HUES48 (cell line): ENCODE measurements around the gene GASK1A.

Experiments
- H3K27ac ChIP-seq: one replicate; pipeline ENCODE4 v1.7.0; 2013; ENCODE audit warnings: low read depth, low read length, inconsistent platforms
- H3K27me3 ChIP-seq: 2 replicates; pipeline ENCODE4 v1.6.1; 2013; ENCODE audit warnings: mild to moderate bottlenecking, low read length; ENCODE audit not compliant: control insufficient read depth, insufficient read depth
- H3K36me3 ChIP-seq: 2 replicates; pipeline ENCODE4 v1.6.1; 2013; ENCODE audit warnings: low read length; ENCODE audit not compliant: control insufficient read depth, insufficient read depth
- H3K4me1 ChIP-seq: 2 replicates; pipeline ENCODE4 v1.6.1; 2013; ENCODE audit warnings: mild to moderate bottlenecking, low read length; ENCODE audit not compliant: control insufficient read depth, insufficient read depth
- H3K4me3 ChIP-seq: 2 replicates; pipeline ENCODE4 v1.5.1; 2013; ENCODE audit warnings: mild to moderate bottlenecking, low read depth, low read length
- H3K9ac ChIP-seq: 2 replicates; pipeline ENCODE4 v1.6.1; 2013; ENCODE audit warnings: mild to moderate bottlenecking, low read depth, low read length, moderate library complexity
- H3K9me3 ChIP-seq: 2 replicates; pipeline ENCODE4 v1.6.1; 2013; ENCODE audit warnings: low read length; ENCODE audit not compliant: control insufficient read depth, insufficient read depth

Gene GASK1A

DNA sequence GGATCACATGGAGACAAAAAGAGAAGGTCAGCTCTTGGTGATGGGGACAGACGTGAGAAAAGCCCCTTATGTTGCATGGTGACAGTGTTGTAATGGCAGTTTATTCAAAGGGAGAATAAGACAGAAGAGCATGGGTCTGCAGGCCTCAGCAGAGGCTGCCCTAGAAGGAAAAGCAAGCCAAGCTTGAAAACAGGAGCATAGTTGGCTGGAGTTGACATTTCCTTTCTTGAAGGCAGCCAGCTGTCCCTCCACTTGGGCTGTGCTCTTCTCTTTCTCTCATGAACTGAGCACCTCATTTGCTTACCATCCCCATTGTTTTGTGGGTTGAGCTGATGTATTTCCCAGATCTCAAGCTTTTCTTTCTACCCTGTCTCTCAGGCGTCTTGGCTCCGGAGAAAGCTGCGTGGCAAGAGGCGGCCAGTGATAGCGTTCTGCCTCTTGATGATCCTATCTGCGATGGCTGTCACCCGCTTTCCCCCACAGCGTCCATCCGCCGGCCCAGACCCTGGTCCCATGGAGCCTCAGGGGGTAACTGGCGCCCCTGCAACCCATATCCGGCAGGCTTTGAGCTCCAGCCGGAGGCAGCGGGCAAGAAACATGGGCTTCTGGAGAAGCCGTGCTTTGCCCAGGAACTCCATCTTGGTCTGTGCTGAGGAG, 52.9 kb downstream of the GASK1A start:
- H3K36me3 ChIP-seq = no peaks in the 10 kb centered on the region
- no peaks in the 10 kb centered on the region for H3K9me3 ChIP-seq
- H3K9ac ChIP-seq = no peak overlapping the region
- no peak overlapping the region for H3K4me3 ChIP-seq
- no peak overlapping the region for H3K27ac ChIP-seq
- H3K27me3 ChIP-seq = no peaks in the 10 kb centered on the region
- H3K4me1 ChIP-seq = no peaks in the 10 kb centered on the region

DNA sequence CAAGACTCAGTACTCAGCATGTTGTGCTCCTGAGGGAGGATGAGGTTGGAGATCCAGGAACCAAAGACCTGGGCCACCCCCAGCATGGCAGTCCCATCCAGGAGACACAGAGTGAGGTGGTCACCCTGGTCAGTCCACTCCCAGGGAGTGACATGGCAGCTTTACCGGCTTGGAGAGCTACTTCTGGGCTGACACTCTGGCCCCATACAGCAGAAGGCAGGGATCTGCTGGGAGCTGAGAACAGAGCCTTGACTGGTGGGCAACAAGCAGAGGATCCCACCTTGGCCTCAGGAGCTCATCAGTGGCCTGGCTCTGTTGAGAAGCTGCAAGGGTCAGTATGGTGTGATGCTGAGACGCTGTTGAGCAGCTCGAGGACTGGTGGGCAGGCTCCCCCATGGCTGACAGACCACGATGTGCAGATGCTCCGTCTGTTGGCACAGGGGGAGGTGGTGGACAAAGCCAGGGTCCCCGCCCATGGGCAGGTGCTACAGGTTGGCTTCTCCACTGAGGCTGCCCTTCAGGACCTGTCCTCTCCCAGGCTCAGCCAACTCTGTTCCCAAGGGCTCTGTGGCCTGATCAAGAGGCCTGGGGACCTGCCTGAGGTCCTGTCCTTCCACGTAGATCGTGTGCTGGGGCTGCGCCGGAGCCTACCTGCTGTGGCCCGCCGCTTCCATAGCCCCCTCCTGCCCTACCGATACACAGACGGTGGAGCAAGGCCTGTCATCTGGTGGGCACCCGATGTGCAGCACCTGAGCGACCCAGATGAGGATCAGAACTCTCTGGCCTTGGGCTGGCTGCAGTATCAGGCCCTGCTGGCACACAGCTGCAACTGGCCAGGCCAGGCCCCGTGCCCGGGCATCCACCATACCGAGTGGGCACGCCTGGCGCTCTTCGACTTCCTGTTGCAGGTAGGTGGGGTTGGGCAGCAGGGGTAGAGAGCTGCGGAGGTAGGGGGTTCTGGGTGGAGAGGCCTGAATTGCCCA, 53.8 kb downstream of the GASK1A start:
- H3K9me3 ChIP-seq = no peaks in the 10 kb centered on the region
- no peaks in the 10 kb centered on the region for H3K36me3 ChIP-seq
- no peak overlapping the region for H3K4me3 ChIP-seq
- no peak overlapping the region for H3K27ac ChIP-seq
- no peaks in the 10 kb centered on the region for H3K27me3 ChIP-seq
- H3K9ac ChIP-seq = no peak overlapping the region
- H3K4me1 ChIP-seq = no peaks in the 10 kb centered on the region

DNA sequence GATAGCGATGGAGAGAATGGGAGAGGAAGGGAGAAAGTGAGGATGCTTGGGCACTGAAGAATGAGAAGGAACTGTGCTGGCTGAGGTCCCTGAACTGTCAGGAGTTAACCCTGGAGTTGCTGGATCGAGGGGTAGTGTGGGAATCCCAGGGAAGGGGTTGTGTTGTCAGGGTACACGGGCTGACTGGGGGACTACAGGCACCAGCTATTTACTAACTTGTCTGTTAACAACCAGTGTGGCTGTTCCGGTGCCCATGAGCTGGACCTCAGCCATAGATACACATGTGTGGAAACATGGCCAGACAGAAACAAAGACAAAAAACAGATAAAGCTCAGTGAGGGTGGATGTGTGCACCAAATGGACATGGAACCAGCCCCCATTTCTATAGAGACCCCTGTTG, 55.1 kb downstream of the GASK1A start:
- no peak overlapping the region for H3K4me3 ChIP-seq
- H3K9me3 ChIP-seq = no peaks in the 10 kb centered on the region
- no peaks in the 10 kb centered on the region for H3K36me3 ChIP-seq
- H3K27me3 ChIP-seq = no peaks in the 10 kb centered on the region
- H3K4me1 ChIP-seq = no peaks in the 10 kb centered on the region
- H3K9ac ChIP-seq = no peak overlapping the region
- H3K27ac ChIP-seq = no peak overlapping the region

DNA sequence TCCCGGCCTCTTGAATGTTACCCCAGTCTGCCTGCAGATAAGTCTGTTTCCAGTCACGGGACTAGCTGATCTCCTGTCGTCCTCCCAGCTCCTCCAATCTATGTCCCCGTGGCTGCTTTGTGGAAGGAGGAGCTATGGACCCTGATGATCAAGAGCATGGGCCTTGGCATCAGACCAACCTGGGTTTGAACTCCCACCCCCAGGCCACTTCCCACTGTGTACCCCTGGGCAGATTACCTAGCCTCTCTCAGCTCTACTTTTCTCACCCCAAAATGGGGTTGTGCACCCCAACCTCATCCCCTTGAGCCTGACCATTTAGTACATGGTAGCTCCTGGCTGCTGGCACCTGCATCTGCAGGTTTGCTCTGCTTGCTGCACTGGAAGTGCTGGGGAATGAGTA, 55.8 kb downstream of the GASK1A start:
- Histone ChIP-seq H3K4me1 (no peaks in the 10 kb centered on the region), H3K9me3 (no peaks in the 10 kb centered on the region), H3K27me3 (no peaks in the 10 kb centered on the region), H3K4me3 (no peak overlapping the region), H3K36me3 (no peaks in the 10 kb centered on the region), H3K9ac (no peak overlapping the region), H3K27ac (no peak overlapping the region)

DNA sequence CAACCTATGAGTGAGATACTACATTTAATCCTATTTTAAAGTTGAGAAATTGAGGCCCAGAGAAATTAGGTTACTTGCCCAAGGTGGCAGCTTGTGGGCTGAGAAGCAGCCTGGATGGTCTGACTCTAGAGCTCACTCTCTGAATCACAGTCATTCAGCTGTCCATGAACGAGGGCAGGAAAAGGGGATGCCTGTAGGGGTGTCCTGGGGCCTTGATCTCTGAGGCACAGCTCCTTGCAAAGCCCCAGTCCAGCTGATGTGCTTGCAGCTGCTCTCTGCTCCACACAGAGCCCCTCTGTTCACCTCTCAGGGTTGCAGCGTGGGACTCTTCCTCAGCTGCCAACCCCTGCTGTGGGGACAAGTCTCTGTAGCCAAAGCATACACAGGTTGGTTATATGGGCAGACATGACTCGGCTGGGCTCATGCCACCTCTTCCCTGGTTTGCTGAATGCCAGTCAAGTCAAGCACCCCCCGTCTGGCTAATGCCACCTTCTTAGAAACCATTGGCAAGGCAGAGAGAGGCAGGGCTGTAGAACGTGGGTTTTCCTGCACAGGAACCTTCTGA, 56.8 kb downstream of the GASK1A start:
- H3K4me3 ChIP-seq = no peak overlapping the region
- H3K4me1 ChIP-seq = no peaks in the 10 kb centered on the region
- no peak overlapping the region for H3K27ac ChIP-seq
- no peak overlapping the region for H3K9ac ChIP-seq
- H3K36me3 ChIP-seq = no peaks in the 10 kb centered on the region
- H3K9me3 ChIP-seq = no peaks in the 10 kb centered on the region
- H3K27me3 ChIP-seq = no peaks in the 10 kb centered on the region

DNA sequence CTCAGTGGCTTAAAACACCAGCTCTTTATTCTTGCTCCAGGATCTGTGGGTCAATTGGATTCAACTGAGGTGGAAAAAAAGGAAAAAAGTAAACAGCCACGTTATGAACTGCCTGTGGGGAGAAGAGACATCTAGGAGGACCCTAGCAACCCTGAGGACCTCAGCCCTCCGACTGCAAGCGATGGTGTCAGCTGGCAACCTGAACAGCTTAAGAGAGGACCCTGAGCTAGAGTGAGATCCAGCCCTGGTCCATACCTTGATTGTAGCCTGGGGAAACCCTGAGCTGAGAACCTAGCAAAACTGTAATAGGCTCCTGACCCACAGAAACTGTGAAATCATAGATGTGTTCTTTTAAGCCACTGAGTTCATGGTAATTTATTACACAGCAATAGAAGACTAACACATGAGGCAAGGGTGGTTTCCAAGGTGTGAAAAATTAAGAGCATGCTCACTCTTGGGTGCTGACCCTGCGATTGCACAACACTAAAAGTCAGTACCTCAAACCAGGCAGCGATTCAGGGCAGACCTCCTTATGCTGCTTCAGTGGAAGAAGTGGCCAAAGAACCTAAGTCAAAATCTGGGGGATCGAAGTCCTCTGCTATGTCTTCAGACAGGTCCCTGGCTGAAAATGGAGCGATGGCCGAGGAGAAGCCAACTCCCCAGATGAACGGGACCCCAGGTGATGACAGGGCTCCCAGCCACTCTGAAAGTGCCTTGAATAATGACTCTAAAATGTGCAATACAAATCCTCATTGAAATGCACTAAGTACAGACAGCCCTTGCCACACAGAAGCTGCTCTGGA, 57.7 kb downstream of the GASK1A start:
- Histone ChIP-seq H3K9me3 (no peaks in the 10 kb centered on the region), H3K9ac (no peak overlapping the region), H3K27ac (no peak overlapping the region), H3K36me3 (no peaks in the 10 kb centered on the region), H3K27me3 (no peaks in the 10 kb centered on the region), H3K4me3 (no peak overlapping the region), H3K4me1 (no peaks in the 10 kb centered on the region)

DNA sequence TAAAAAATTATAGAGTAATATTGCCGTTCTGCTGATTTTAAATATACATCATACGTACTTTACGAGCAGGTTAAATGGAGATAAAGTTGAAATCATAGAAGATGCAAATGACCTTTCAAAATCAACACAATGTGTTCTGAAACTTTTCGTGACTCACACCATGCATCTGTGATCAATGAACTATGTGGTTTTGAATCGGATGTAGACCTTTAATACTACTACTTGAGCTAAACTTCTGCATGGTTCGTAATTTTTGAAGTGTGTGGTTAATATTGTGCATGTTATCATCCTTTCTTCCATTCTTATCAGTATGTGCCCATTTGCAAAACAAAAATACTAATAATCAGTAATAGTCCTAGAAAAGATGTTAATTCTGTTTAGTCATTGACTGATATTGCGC, 58.9 kb downstream of the GASK1A start:
- Histone ChIP-seq H3K9ac (no peak overlapping the region), H3K4me3 (no peak overlapping the region), H3K27ac (no peak overlapping the region)

DNA sequence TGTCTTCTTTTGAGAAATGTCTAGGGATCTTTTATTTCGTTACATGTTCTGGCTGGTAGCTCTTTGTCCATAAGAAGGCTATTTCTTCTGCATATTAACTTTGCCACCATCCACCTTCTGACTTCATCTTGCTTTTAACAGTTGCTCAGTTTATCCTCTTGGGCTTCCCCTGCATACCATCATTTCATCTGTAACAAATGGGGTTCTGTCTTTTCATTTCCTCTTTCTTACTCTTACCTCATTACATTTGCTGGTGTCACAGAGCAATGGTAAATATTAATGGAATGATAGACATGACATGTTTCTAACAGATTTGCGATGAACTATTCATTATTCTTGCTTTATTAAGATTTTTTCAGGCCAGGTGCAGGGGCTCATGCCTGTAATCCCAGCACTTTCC, 62.4 kb downstream of the GASK1A start:
- no peak overlapping the region for H3K27ac ChIP-seq
- H3K9ac ChIP-seq = no peak overlapping the region
- no peak overlapping the region for H3K4me3 ChIP-seq
- H3K36me3 ChIP-seq = no peaks in the 10 kb centered on the region
- peaks cover 31% of the 10 kb centered on the region for H3K9me3 ChIP-seq
- H3K4me1 ChIP-seq = no peaks in the 10 kb centered on the region
- no peaks in the 10 kb centered on the region for H3K27me3 ChIP-seq

More for the DNA sequence above, 58.9 kb downstream of the GASK1A start:
- Histone ChIP-seq H3K36me3 (no peaks in the 10 kb centered on the region), H3K27me3 (no peaks in the 10 kb centered on the region), H3K4me1 (no peaks in the 10 kb centered on the region), H3K9me3 (no peaks in the 10 kb centered on the region)

DNA sequence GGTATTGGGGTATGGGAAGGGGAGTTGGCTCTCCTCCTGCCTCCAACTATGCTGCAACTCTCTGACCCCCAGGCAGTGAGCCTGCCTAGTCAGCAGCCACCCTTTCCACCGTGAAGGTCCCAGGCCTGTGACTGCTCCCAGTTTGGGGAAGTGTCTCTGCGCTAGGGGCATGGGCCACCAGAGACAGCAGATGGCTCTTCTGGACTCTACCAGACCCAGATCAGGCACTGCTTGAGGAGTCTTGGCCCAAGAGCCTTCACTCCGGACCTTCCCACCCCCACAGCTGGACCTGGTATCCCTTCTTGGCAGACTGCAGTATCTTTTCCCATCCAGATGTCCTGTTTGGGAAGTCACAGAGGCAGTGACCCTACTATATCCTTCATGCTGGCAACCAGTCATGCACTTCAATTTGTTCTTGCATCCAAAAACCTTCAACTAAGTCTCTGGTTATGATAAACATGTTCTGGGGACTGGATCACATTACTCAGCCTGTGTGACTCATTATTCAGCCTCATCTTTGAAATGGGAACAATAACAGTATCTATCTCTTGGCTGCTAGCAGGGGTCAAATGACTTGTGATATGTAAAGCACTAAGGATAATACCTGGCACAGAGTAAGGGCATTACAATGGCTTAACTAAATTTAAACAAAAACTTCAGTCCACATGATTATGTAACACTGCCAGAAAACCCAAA, 64.1 kb downstream of the GASK1A start:
- Histone ChIP-seq H3K27me3 (no peaks in the 10 kb centered on the region), H3K36me3 (no peaks in the 10 kb centered on the region), H3K27ac (no peak overlapping the region), H3K4me1 (no peaks in the 10 kb centered on the region), H3K9ac (no peak overlapping the region), H3K4me3 (no peak overlapping the region), H3K9me3 (peaks cover 36% of the 10 kb centered on the region)

DNA sequence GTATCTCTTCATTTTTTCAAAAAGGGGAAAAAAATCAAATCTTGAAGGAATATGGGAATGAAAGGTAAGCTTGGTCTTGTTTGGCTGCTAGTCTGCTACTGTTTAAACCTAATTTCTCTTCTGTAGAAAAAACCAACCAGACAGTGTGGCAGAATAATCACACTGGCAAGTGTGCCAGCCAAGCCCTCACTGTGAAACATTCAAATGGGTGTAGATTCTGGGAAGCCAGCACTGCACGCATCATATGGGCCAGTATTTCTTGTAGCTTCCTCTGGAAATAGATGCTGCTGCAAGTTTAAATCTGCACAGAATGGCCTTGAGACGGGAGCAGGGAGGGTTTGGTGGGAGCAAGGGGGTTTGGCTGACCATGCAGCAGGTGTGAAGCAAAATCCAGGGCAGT, 64.7 kb downstream of the GASK1A start:
- Histone ChIP-seq H3K4me3 (no peak overlapping the region), H3K36me3 (no peaks in the 10 kb centered on the region), H3K4me1 (no peaks in the 10 kb centered on the region), H3K27me3 (no peaks in the 10 kb centered on the region), H3K27ac (no peak overlapping the region), H3K9me3 (peaks cover 36% of the 10 kb centered on the region), H3K9ac (no peak overlapping the region)
